HG03175 (cell line): ENCODE results near the gene GATM.

Experiments used
- ATAC-seq: cut with Tn5 transposase; IDR thresholded peaks from one replicate; pipeline ENCODE4 v1.9.1; 2021; ENCODE audit warnings: mild to moderate bottlenecking, moderate library complexity; ENCODE audit not compliant: unreplicated experiment

The GATM gene

GRCh38 chr15:45378149-45378912, at the start of gene GATM:
GATM (minus strand) TSS chr15:45378544; CDS start chr15:45378453, 91 bp downstream.
- ATAC-seq, result peak; percentile 85

- no peak for ATAC-seq
These were observed 48.7 kb upstream of the GATM start for GRCh38 chr15:45427085-45427484.

- no peak for ATAC-seq
These were observed 46.8 kb upstream of the GATM start for GRCh38 chr15:45425135-45425534.

- ATAC-seq, result no peak
These were observed 46.1 kb upstream of the GATM start for GRCh38 chr15:45424429-45424828.

- no peak for ATAC-seq
These were observed 39.1 kb upstream of the GATM start for GRCh38 chr15:45417303-45417950.

GRCh38 chr15:45414215-45414885, 36.0 kb upstream of the GATM start:
- ATAC-seq, result no peak

- no peak for ATAC-seq
These were observed 31.3 kb upstream of the GATM start for GRCh38 chr15:45409596-45409995.

GRCh38 chr15:45407786-45408185, 29.4 kb upstream of the GATM start:
- no peak for ATAC-seq

GRCh38 chr15:45402955-45403877, 24.9 kb upstream of the GATM start:
- peak; percentile 28 for ATAC-seq

GRCh38 chr15:45402162-45402954, 24.0 kb upstream of the GATM start:
- peak; percentile 86 for ATAC-seq

GRCh38 chr15:45401665-45402161, 23.4 kb upstream of the GATM start:
- peak; percentile 3 for ATAC-seq

- ATAC-seq, result no peak
These were observed 21.3 kb upstream of the GATM start for GRCh38 chr15:45399381-45400212.

GRCh38 chr15:45397116-45397665, 18.8 kb upstream of the GATM start:
- no peak for ATAC-seq

- no peak for ATAC-seq
These were observed 17.6 kb upstream of the GATM start for GRCh38 chr15:45395943-45396342.

GRCh38 chr15:45394681-45395080, 16.3 kb upstream of the GATM start:
- no peak for ATAC-seq

- no peak for ATAC-seq
These were observed 15.5 kb upstream of the GATM start for GRCh38 chr15:45393851-45394250.

GRCh38 chr15:45392584-45392855, 14.2 kb upstream of the GATM start:
- ATAC-seq, result no peak

- ATAC-seq, result peak; percentile 97
These were observed 13.6 kb upstream of the GATM start for GRCh38 chr15:45391746-45392583.
